ENCODE results near the gene CREB3L1.
A peak's percentile ranks its signal among the peaks of the same experiment; 100 is the strongest.

Gene CREB3L1, protein sequence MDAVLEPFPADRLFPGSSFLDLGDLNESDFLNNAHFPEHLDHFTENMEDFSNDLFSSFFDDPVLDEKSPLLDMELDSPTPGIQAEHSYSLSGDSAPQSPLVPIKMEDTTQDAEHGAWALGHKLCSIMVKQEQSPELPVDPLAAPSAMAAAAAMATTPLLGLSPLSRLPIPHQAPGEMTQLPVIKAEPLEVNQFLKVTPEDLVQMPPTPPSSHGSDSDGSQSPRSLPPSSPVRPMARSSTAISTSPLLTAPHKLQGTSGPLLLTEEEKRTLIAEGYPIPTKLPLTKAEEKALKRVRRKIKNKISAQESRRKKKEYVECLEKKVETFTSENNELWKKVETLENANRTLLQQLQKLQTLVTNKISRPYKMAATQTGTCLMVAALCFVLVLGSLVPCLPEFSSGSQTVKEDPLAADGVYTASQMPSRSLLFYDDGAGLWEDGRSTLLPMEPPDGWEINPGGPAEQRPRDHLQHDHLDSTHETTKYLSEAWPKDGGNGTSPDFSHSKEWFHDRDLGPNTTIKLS

DNA sequence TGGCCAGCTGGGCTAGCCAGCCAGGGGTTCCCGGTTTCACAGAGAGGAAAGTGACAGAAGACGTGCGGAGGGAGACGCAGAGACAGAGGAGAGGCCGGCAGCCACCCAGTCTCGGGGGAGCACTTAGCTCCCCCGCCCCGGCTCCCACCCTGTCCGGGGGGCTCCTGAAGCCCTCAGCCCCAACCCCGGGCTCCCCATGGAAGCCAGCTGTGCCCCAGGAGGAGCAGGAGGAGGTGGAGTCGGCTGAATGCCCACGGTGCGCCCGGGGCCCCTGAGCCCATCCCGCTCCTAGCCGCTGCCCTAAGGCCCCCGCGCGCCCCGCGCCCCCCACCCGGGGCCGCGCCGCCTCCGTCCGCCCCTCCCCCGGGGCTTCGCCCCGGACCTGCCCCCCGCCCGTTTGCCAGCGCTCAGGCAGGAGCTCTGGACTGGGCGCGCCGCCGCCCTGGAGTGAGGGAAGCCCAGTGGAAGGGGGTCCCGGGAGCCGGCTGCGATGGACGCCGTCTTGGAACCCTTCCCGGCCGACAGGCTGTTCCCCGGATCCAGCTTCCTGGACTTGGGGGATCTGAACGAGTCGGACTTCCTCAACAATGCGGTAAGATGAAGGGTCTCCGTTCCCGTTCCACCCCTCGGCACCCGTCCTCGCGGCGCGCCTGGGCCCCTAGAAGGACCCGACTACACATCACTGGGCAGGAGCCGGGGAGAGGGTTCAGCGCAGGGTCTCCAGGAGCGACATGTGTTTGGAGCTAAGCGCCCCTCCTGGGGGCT lies at the start of gene CREB3L1:
CREB3L1 (plus strand) TSS at position 41 of the 765 bp plus-strand sequence; CDS start at position 491, 450 bp downstream.
- no peak for DNase-seq

DNA sequence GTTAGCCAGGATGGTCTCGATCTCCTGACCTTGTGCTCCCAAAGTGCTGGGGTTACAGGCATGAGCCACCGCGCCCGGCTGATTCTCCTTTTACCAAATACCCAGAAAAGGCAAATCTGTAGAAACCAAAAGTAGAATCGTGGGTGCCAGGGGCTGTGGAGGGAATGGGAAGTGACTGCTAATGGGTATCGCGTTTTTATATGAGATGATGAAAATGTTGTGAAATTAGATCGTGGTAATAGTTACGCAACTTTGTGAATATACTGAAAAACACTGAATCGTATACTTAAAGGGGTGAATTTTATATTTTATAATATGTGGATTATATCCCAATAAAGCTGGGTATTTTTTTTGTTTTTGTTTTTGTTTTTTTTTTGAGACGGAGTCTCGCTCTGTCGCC lies 48.2 kb upstream of the CREB3L1 start:
- no peak for DNase-seq

DNA sequence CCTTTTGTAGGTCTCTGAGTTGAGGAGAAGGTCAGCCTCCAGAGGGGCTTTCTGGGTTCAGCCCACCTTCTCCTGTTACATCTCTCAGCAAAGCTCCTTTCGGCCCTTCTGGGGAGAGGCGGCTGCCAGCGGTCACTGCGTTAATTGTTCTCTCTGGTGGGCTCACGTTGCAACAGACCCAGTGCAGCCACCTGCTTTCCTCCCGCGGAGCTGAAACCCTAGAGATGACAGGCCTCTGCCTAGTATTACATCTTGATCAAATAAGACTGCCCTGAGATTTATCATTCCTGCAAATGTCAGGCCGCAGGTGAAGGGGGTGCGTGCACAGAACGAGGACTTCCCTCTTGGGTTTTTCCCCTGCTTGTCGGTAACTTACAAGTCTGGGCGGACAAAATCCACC lies 43.2 kb upstream of the CREB3L1 start:
- no peak for DNase-seq

DNA sequence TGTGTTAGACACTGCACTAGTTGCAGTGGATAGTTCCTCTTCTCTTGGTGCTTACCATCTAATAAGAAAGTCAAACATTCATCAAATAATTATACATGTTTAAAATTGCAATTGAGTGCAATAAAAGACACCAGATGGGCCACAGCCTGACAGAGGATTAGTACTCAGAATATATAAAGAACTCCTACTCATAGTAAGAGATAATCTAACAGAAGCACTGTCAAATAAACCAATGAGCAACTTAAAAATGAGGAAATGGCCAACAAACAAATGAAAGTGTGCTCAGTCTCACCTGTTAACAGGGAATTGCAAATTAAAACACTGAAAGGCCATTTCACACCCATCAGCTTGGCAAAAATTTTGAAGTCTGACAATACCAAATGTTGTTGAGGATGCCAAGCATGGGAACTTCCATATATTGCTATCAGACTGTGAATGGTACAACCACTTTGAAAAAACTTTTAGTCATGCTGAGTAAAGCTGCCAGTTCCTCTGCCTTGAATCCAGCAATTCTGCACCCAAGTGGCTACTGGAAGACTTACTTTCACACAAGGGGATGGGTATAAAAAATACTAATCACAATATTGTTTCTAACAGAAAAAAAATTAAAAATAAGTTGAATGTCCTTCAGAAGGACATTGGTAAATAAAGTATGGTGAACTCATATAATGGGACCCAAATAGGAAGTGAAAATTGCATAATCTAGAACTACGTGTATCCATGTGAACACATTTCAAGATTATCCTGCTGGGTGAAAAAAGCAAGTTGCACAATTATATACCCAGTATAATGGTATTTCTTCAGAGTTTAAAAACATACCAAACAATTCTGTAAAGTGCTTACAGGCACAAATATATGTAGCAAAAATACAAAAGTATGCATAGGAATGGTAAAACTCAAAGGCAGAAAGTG lies 41.4 kb upstream of the CREB3L1 start:
- DNase-seq = no peak

GRCh38 chr11:46236918-46237247 lies 40.6 kb upstream of the CREB3L1 start:
- DNase-seq = no peak

GRCh38 chr11:46237248-46238077 lies 40.0 kb upstream of the CREB3L1 start:
- no peak for DNase-seq

DNA sequence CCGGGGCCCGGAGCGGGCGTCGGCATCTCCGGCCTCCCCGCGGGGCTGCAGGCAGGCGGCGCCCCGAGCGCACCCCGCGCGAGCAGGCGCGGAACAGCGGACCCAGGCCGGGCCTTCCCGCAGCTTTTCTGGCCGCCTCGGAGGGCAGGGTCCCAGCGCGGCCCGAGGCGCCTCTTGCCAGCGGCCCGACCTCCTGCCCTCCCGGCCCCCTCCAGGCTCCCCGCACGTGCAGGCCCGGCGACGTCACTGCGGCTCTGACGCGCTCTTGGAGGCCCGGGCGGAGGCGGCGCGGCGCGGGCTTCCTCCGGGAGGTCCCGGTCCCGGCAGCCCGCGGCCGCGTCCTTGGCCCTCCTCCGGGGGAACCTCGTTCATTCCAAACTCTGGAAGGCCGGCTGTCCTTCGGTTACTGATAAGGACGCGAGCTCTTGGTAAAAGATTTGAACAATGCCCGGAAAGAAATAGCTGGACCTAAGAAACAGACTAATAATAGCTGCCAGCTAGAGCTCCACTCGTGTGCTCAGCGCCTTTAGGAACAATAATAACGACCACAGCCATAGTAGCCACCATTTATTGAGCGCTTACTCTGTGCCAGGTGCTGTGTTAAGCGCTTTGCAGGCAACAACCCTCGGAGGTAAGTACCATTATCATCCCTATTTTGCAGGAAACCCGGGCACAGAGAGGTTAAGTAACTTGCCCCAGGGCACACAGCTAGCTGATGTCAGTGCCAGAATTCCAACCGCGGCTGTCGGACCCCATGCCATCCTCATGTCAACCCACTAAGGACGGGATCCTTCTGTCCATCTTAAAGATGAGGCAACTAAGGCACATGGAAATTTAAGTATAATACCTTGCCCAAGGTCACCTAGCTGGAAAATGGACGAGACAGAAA lies 39.1 kb upstream of the CREB3L1 start:
- DNase-seq = no peak

DNA sequence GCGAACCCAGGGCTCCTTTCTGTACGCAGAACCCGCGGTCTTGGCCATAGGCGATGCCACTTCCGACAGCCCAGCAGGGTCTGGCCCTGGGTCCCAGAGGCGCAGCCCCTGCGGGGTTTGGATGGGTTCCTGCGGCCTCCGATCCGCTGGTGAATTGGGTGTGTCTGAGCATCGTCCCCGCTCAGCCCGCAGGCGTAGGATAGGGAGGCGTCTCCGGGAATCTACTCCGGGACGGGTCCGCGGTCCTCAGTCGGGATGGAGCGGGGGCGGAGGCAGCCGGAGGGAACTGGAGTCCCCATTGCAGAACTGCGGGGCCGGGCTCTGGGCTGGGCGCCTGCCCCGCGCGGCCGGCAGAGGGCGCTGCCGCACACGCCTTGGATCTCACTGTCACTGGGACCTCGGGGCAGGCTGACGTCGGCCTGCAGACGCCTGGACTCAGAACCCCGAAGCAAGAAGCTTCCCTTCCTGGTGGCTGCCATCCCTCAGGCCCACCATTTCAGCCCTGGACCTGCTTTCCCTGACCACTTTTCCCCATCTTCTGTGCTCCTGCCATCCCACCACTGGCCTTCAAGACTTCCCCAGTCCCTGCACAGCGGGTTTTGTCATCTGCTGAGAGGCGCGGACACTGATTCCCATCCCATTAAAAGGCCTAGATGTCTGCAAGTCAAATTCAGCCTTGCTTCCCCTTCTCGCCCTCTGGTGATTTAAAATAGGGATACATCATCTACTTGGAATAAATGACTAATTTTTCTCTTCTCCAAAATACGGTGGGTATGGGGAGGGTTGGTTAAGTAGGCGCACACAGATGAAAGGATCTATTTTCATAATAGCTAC lies 38.3 kb upstream of the CREB3L1 start:
- DNase-seq = no peak

DNA sequence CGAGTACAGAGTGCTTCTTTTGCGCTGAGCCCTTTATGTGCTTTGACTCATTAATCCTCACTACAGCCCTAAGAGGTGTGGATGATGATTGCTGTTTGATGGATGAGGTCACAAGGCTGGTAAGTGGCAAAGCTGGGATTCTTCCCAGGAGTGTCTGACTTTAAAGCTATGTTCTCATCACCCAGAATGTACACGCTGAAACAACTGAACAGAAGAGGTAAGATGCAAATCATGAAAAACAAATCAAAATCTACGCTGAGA lies 37.7 kb upstream of the CREB3L1 start:
- no peak for DNase-seq

DNA sequence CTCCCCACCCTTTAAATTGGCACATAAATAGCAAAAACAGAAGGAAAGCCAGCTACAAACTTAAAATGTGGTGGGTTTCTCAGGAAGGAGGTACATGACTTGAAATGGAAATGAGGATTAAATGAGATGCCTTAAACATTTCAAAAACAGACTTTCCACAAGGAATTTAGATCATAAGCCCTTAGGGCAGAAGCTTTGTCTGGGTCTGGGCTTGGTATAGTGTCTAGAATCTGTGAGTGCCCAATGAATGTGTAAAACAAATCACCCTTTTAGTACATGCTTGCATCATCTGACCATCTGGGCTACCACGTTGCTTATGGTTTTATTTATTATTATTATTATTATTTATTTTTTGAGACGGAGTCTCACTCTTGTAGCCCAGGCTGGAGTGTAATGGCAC lies 37.1 kb upstream of the CREB3L1 start:
- no peak for DNase-seq

DNA sequence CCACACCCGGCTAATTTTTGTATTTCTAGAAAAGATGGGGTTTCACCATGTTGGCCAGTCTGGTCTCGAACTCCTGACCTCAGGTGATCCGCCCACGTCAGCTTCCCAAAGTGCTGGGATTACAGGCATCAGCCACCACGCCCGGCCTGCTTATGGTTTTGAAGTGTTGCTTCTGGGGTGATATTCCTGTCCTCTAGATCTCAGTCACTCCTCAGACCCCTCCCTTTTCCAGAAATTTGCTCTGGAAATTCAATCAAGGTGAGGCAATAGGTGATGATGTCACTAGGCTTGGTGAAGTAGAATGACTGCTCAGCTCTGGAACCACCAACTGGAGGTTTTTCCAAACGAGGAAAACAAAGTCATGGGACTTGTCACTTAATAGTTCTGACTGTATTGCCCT lies 36.6 kb upstream of the CREB3L1 start:
- no peak for DNase-seq

DNA sequence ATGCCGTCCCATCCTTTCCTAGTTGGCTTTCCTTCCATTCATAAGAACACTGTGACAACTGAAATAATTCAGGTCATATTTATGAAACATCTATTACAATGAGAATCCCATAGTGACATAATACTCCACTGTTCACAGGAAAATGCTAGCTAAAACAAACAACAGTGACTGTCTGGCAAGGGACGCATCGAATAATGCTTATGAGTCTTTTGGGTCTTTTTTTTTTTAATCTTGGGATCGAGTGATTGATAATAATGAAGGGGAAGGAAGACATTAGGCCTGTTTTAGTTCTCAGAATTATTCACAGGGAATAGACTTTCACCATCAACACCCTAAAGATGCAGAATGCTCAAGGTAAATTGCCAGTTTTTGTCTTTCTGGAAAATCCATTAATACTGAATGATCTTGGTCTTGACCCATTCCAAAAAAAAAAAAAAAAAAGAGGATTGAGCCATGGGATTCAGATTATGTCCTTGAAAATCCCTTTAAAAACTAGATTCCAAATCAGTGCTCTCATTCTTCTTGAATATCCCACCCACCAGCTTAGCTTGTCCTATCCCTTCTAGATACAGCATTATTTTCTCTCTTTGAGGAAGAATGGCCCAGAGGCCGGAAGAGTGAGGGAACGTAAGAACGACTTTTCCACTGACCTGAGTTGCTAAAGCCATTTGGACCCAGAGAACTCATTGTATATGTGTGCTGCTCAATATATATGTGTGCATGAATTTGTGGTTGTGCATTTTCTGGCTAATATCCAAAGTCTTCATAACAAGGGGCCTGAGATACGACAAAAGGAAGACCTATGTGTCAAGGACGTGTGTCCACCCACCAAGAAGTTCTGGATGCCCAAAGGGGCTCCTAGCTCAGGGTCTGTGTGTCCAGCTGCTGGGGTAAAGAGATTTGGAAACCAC lies 35.2 kb upstream of the CREB3L1 start:
- DNase-seq = no peak

GRCh38 chr11:46242952-46243795 lies 34.3 kb upstream of the CREB3L1 start:
- peak; percentile 54 for DNase-seq

GRCh38 chr11:46243796-46244109 lies 33.7 kb upstream of the CREB3L1 start:
- no peak for DNase-seq

DNA sequence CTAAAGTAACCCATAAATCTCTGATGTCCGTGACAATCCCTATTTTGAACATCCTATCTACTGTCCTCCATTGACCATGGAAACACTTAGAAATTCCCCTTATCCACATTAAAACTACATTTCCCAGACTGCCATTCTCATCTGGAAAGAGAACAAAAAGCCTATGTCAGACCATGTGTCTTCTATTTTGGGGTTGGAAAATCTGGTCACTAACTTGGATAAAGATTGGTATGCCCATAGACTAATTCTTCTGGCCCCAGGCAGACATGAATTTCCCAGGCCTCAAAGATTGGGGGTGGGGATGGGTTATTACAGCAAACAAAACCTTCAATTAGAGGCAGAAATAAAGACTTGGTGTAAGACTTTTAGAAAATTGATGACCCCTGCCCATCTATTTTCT lies 30.9 kb upstream of the CREB3L1 start:
- DNase-seq = no peak

- DNase-seq = no peak
Observed at GRCh38 chr11:46247090-46247489, 30.4 kb upstream of the CREB3L1 start.

DNA sequence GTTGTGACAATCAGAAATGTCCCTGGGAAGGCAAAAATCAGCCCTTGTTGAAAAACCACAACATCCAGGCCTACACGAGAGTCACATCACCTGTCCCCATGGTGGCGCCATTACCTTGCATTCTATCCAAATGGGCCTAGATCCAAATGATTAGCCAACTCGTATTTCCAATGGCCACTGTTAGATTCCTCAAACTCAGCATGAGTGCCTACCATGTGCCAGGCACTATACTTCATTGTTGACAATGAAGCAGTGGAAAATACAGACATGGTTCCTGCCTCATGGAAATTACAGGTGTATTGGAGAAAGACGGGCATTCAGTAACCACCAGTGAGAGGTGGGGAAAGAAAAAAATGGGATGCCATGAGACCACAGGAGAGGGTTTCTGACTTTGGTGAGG lies 29.8 kb upstream of the CREB3L1 start:
- DNase-seq = peak; percentile 39

GRCh38 chr11:46248289-46249102 lies 29.0 kb upstream of the CREB3L1 start:
- no peak for DNase-seq
